Measurements from ENCODE around the gene DYRK4.

Gene DYRK4

DNA sequence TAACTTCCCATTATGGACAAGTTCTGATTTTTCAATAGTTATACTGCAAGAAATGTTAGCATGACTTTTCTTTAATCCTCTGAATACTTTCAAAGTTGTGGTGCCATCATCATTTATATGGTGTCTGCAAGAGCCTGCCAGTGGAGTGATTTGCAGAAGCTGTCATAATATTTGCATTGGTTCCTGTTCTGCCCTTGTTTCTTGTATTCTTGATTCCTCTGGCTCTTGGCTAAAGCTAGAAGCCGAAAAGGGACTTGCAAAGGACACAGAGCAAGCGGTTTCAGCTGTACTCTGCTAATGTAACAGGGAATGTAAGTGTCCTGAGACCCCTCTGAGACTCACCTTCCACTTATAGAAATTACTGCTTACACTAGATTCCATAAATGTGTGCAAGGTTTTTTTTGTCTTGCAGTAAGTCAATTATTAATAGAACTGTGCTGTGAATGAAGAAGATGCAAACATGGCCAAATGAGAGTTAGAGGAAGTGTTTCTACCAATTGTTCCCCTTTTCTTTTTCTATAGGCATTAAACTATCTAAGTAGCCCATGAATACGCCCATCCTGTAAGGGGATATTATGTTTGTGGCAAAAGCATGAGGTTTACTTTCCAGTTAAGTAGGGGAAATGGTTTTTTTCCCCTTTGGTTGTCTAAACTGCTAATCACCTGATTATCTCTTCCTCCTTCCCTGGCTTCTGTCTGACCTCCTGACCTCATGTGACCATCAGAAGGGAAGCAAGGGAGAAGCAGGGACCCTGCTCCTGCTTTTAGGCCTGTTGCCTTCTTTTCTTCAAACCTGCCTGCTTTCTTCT lies 5.3 kb downstream of the DYRK4 start:
- Histone ChIP-seq H3K36me3 (ENCODE audit: insufficient read depth, low read length) (peaks cover 28% of the 10 kb centered on the region), H3K27me3 (ENCODE audit: insufficient read depth, low read length, poor library complexity) (no peaks in the 10 kb centered on the region), H2AFZ (ENCODE audit: low read depth, low read length) (no peak overlapping the region), H3K9ac (ENCODE audit: low read depth, low read length) (no peak overlapping the region), H3K79me2 (ENCODE audit: insufficient read depth, low read length) (no peaks in the 10 kb centered on the region), H3K27ac (ENCODE audit: low read length) (no peak overlapping the region), H4K20me1 (ENCODE audit: insufficient read depth, low read length) (no peaks in the 10 kb centered on the region), H3K4me1 (ENCODE audit: insufficient read depth, low read length) (no peaks in the 10 kb centered on the region), H3K4me3 (ENCODE audit: low read depth in 1 of 2, low read length in 2 of 2) (no peak overlapping the region), H3K4me2 (ENCODE audit: insufficient read depth, low read length) (no peak overlapping the region), H3K9me3 (ENCODE audit: insufficient read depth, low read length, severe bottlenecking) (no peaks in the 10 kb centered on the region)
- TF ChIP-seq EZH2 (IDR thresholded peaks at IDR 0.05; ENCODE audit: borderline replicate concordance, low read depth, low read length, severe bottlenecking): no peak
- TF ChIP-seq, protein P1, sequence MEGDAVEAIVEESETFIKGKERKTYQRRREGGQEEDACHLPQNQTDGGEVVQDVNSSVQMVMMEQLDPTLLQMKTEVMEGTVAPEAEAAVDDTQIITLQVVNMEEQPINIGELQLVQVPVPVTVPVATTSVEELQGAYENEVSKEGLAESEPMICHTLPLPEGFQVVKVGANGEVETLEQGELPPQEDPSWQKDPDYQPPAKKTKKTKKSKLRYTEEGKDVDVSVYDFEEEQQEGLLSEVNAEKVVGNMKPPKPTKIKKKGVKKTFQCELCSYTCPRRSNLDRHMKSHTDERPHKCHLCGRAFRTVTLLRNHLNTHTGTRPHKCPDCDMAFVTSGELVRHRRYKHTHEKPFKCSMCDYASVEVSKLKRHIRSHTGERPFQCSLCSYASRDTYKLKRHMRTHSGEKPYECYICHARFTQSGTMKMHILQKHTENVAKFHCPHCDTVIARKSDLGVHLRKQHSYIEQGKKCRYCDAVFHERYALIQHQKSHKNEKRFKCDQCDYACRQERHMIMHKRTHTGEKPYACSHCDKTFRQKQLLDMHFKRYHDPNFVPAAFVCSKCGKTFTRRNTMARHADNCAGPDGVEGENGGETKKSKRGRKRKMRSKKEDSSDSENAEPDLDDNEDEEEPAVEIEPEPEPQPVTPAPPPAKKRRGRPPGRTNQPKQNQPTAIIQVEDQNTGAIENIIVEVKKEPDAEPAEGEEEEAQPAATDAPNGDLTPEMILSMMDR (IDR thresholded peaks at IDR 0.05; ENCODE audit: borderline replicate concordance, extremely low read depth, low read length, poor library complexity, severe bottlenecking): no peak
- ATAC-seq (ENCODE audit: insufficient read depth, low read depth): no peak
- no peak for DNase-seq

DNA sequence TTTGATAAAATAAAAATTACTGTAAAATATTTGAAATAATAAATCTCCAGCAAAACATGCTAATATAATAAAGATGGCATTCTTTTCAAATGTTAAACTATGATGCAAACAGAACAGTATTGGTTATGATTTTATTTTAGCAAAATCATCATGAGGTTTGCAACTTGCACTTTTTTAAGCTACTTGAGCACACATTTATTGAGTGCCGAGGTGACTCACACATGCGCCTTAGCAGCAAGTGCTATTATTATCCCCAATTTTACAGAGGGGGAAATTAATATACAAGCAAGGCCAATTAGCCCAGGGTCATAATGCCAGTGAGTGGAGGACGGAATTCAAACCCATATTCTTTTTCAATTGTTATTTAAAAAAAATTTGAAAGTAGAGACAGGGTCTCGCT lies 7.3 kb downstream of the DYRK4 start:
- Histone ChIP-seq H3K9ac (ENCODE audit: low read depth, low read length) (no peak overlapping the region), H3K36me3 (ENCODE audit: insufficient read depth, low read length) (peaks cover 28% of the 10 kb centered on the region), H3K4me1 (ENCODE audit: insufficient read depth, low read length) (no peaks in the 10 kb centered on the region), H3K9me3 (ENCODE audit: insufficient read depth, low read length, severe bottlenecking) (no peaks in the 10 kb centered on the region), H3K4me2 (ENCODE audit: insufficient read depth, low read length) (no peak overlapping the region), H2AFZ (ENCODE audit: low read depth, low read length) (no peak overlapping the region), H4K20me1 (ENCODE audit: insufficient read depth, low read length) (no peaks in the 10 kb centered on the region), H3K27ac (ENCODE audit: low read length) (no peak overlapping the region), H3K79me2 (ENCODE audit: insufficient read depth, low read length) (no peaks in the 10 kb centered on the region), H3K4me3 (ENCODE audit: low read depth in 1 of 2, low read length in 2 of 2) (no peak overlapping the region), H3K27me3 (ENCODE audit: insufficient read depth, low read length, poor library complexity) (no peaks in the 10 kb centered on the region)
- DNase-seq: no peak
- TF ChIP-seq, protein P1 (IDR thresholded peaks at IDR 0.05; ENCODE audit: borderline replicate concordance, extremely low read depth, low read length, poor library complexity, severe bottlenecking): no peak
- TF ChIP-seq EZH2 (IDR thresholded peaks at IDR 0.05; ENCODE audit: borderline replicate concordance, low read depth, low read length, severe bottlenecking): no peak
- ATAC-seq (ENCODE audit: insufficient read depth, low read depth): no peak

DNA sequence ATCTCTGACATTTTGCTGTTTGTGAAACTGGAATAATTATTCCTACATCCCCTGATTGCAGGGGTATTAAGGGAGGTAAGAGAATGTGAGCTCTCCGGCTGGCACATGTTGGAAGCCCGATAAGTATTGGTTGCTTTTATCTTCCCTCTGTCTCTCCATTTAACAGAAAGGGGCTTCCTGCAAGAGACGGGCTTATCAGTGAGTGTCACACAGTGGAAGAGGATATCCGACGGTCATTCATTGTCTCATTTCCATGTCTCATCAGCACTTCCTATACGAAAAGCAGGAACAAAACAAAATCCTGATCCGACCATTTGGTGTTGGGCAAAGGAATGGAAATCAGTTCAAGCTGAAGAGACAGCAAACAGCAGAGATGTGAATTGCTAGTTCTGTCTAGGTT lies 10.7 kb downstream of the DYRK4 start:
- H3K36me3 ChIP-seq (ENCODE audit: insufficient read depth, low read length): peaks cover 18% of the 10 kb centered on the region
- no peaks in the 10 kb centered on the region for H3K27me3 ChIP-seq (ENCODE audit: insufficient read depth, low read length, poor library complexity)
- no peak overlapping the region for H3K4me2 ChIP-seq (ENCODE audit: insufficient read depth, low read length)
- H3K4me3 ChIP-seq (ENCODE audit: low read depth in 1 of 2, low read length in 2 of 2): no peak overlapping the region
- H3K79me2 ChIP-seq (ENCODE audit: insufficient read depth, low read length): no peaks in the 10 kb centered on the region
- no peak overlapping the region for H2AFZ ChIP-seq (ENCODE audit: low read depth, low read length)
- H3K27ac ChIP-seq (ENCODE audit: low read length): no peak overlapping the region
- ATAC-seq (ENCODE audit: insufficient read depth, low read depth): no peak
- no peak for DNase-seq
- no peaks in the 10 kb centered on the region for H3K9me3 ChIP-seq (ENCODE audit: insufficient read depth, low read length, severe bottlenecking)
- H3K9ac ChIP-seq (ENCODE audit: low read depth, low read length): no peak overlapping the region
- no peaks in the 10 kb centered on the region for H3K4me1 ChIP-seq (ENCODE audit: insufficient read depth, low read length)
- TF ChIP-seq EZH2 (IDR thresholded peaks at IDR 0.05; ENCODE audit: borderline replicate concordance, low read depth, low read length, severe bottlenecking): no peak
- TF ChIP-seq, protein P1 (IDR thresholded peaks at IDR 0.05; ENCODE audit: borderline replicate concordance, extremely low read depth, low read length, poor library complexity, severe bottlenecking): no peak
- no peaks in the 10 kb centered on the region for H4K20me1 ChIP-seq (ENCODE audit: insufficient read depth, low read length)

All from DND-41 (cell line).